ENCODE measurements around the gene TLK1. TPM values are rescaled to one million over a fixed set of nuclear protein-coding genes. Genes with fewer than 3 reads are reported as not detected.
"Not testable (repeated sequence)": the region's sequence is repeated elsewhere in the genome, so short reads cannot be mapped to it uniquely, and the experiment has no call there.

Gene TLK1
- total RNA-seq, 1 donor from 2014 or later: 35.8 TPM

DNA sequence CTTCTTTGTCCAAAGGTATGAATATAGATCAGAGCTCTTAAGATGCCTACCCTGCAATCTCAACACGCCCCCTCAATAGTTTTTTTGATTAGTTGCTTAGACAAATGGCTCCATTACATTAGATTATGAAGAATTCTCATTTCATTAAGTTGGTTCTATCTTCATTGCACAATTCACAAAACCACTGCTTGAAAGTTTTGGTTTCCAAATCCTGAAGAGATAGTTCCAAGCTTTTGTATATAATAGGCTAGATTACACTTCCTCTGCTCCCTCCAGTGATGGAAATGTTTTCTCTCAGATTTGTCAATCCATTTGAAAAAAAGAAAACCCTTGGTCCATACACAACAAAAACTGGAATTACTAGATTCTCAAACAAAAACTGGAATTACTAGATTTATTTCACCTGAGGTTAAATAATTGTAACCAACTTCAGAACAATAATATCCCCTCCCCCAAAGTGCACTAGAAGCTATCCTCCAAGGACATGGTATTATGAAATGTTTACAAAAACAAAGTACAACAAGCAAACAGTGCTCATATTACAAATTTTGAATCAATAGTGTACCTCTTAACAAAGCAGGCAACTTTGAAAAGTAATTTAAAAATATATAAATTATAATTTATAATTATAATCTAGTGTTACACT lies 6.8 kb upstream of the TLK1 start:
- Histone ChIP-seq H3K4me3 (no peak overlapping the region), H3K9me3 (no peaks in the 10 kb centered on the region), H3K36me3 (no peaks in the 10 kb centered on the region), H3K4me1 (no peaks in the 10 kb centered on the region), H3K27me3 (no peaks in the 10 kb centered on the region), H3K27ac (no peak overlapping the region)
- no peak for DNase-seq (ENCODE audit: extremely low spot score in 2 of 2)
- intact Hi-C loops (cut with DNase I): no loop called here
- TF ChIP-seq, protein P1, sequence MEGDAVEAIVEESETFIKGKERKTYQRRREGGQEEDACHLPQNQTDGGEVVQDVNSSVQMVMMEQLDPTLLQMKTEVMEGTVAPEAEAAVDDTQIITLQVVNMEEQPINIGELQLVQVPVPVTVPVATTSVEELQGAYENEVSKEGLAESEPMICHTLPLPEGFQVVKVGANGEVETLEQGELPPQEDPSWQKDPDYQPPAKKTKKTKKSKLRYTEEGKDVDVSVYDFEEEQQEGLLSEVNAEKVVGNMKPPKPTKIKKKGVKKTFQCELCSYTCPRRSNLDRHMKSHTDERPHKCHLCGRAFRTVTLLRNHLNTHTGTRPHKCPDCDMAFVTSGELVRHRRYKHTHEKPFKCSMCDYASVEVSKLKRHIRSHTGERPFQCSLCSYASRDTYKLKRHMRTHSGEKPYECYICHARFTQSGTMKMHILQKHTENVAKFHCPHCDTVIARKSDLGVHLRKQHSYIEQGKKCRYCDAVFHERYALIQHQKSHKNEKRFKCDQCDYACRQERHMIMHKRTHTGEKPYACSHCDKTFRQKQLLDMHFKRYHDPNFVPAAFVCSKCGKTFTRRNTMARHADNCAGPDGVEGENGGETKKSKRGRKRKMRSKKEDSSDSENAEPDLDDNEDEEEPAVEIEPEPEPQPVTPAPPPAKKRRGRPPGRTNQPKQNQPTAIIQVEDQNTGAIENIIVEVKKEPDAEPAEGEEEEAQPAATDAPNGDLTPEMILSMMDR (IDR thresholded peaks at IDR 0.05): no peak
- TF ChIP-seq POLR2A (IDR thresholded peaks at IDR 0.05): no peak
- TF ChIP-seq POLR2AphosphoS5 (IDR thresholded peaks at IDR 0.05; ENCODE audit: insufficient read depth in 1 of 2, low read depth in 1 of 2): no peak

DNA sequence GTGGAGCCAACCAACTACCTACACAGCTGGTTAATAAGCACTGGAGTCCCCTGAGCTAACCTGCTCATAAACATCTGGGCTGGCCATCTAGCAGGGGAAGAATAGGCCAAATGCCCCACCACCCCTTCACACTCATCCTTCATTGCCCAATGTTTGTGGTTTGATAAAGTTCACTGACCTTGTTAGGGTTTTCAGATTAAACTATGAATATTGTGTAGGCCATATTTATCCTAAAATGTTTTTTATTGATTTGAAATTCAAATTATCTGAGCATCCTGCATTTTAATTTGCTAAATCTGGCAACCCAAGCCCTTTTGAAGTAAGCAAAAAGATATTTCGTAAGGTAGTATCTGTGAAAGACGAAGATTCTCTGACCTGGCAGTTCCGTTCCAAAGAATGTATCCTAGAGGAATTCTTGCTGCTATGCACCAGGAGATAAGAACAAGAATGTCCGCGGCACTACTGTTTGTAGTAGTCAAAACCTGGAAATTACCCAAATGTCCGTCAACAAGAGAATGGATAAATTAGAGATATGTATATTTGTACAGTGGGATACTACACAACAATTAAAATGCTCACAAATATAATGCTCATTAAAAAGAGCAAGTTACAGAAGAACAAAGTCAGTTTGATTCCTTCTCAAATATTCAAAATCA lies 5.8 kb upstream of the TLK1 start:
- no peak for DNase-seq (ENCODE audit: extremely low spot score in 2 of 2)
- no peaks in the 10 kb centered on the region for H3K9me3 ChIP-seq
- H3K4me3 ChIP-seq: no peak overlapping the region
- no peaks in the 10 kb centered on the region for H3K27me3 ChIP-seq
- H3K27ac ChIP-seq: no peak overlapping the region
- intact Hi-C loops (cut with DNase I): no loop called here
- H3K4me1 ChIP-seq: no peaks in the 10 kb centered on the region
- H3K36me3 ChIP-seq: no peaks in the 10 kb centered on the region
- TF ChIP-seq, protein P1 (IDR thresholded peaks at IDR 0.05): no peak
- no peak for TF ChIP-seq POLR2A (IDR thresholded peaks at IDR 0.05)
- no peak for TF ChIP-seq POLR2AphosphoS5 (IDR thresholded peaks at IDR 0.05; ENCODE audit: insufficient read depth in 1 of 2, low read depth in 1 of 2)

DNA sequence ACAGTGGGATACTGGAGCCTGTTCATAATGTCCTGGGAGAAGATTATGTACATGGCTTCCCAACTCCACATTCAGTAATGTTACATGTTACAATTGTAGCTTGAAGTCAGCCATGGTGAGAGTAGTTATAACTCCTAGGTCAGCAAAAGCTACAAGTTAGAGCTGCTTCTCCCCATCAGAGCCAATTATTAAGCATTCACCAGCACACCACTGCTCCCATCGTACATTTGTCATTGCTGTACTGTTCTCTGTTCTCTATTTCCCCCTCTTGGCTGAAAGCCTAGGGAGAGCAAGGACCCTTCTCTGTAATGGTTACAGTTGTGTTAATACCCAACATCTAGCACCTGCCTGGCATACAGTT lies 5.3 kb upstream of the TLK1 start:
- TF ChIP-seq POLR2AphosphoS5 (IDR thresholded peaks at IDR 0.05; ENCODE audit: insufficient read depth in 1 of 2, low read depth in 1 of 2): no peak
- DNase-seq (ENCODE audit: extremely low spot score in 2 of 2): no peak
- intact Hi-C loops (cut with DNase I): no loop called here

DNA sequence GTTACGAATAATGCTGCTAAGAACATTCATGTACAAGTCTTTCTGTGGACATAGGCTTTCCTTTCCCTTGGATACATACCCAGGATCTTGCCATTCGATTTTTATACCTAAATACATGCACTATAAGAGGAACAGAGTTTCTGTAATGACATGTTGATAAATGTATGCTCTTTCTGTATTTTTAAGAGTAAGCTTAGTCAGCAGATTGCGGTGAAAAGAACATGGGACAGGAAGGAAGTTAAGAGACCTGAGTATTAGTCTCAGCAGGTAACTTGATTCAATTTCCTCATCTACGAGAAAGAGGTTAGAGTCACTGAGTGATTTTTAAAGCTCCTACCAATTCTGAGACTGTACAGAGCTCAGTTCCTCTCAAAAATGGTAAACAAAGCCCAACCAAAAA lies 2.6 kb upstream of the TLK1 start:
- TF ChIP-seq, protein P1 (IDR thresholded peaks at IDR 0.05): no peak
- TF ChIP-seq POLR2A (IDR thresholded peaks at IDR 0.05) (no peak), POLR2AphosphoS5 (IDR thresholded peaks at IDR 0.05; ENCODE audit: insufficient read depth in 1 of 2, low read depth in 1 of 2) (no peak)
- H3K4me3 ChIP-seq: no peak overlapping the region
- peaks cover 9% of the 10 kb centered on the region for H3K4me1 ChIP-seq
- H3K27me3 ChIP-seq: no peaks in the 10 kb centered on the region
- intact Hi-C loops (cut with DNase I): loop anchor here (5.0 kb wide), 1 partner anchor 191 kb away; no protein-coding TSS in a partner anchor
- no peaks in the 10 kb centered on the region for H3K36me3 ChIP-seq
- no peak for DNase-seq (ENCODE audit: extremely low spot score in 2 of 2)
- H3K9me3 ChIP-seq: no peaks in the 10 kb centered on the region
- H3K27ac ChIP-seq: no peak overlapping the region

More for the DNA sequence above, 5.3 kb upstream of the TLK1 start:
- Histone ChIP-seq H3K4me3 (no peak overlapping the region), H3K27me3 (no peaks in the 10 kb centered on the region), H3K4me1 (no peaks in the 10 kb centered on the region), H3K36me3 (no peaks in the 10 kb centered on the region), H3K9me3 (no peaks in the 10 kb centered on the region), H3K27ac (no peak overlapping the region)

DNA sequence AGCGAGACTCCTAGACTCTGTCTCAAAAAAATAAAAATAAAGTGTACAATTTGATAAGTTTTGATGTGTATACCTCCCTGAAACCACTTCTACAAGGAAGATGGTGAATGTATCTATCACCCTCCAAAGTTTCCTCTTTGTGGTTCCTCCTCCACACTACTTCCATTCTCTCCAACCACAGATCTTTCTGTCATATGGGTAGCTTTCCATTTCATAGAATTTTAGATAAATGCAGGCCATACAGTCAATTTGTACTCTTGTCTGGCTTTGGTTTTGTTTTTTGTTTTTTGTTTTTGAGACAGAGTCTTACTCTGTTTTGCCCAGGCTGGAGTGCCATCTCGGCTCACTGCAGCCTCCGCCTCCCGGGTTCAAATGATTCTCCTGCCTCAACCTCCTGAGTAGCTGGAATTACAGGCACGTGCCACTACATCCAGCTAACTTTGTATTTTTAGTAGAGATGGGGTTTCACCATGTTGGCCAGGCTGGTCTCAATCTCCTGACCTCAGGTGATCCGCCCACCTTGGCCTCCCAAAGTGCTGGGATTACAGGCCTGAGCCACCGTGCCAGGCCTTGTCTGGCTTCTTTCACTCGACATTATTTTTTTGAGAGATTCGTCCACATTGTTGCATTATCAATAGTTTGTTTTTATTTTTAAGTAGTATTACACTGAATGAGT lies 2.0 kb upstream of the TLK1 start:
- not testable (repeated sequence) for H3K27me3 ChIP-seq; H3K4me3 ChIP-seq; H3K36me3 ChIP-seq; DNase-seq (ENCODE audit: extremely low spot score in 2 of 2); H3K9me3 ChIP-seq; H3K27ac ChIP-seq
- peaks cover 12% of the 10 kb centered on the region for H3K4me1 ChIP-seq
- intact Hi-C loops (cut with DNase I): loop anchor here (5.0 kb wide), 1 partner anchor 190 kb away; no protein-coding TSS in a partner anchor
